Measurements from ENCODE around the gene CLK3.

Gene CLK3

DNA sequence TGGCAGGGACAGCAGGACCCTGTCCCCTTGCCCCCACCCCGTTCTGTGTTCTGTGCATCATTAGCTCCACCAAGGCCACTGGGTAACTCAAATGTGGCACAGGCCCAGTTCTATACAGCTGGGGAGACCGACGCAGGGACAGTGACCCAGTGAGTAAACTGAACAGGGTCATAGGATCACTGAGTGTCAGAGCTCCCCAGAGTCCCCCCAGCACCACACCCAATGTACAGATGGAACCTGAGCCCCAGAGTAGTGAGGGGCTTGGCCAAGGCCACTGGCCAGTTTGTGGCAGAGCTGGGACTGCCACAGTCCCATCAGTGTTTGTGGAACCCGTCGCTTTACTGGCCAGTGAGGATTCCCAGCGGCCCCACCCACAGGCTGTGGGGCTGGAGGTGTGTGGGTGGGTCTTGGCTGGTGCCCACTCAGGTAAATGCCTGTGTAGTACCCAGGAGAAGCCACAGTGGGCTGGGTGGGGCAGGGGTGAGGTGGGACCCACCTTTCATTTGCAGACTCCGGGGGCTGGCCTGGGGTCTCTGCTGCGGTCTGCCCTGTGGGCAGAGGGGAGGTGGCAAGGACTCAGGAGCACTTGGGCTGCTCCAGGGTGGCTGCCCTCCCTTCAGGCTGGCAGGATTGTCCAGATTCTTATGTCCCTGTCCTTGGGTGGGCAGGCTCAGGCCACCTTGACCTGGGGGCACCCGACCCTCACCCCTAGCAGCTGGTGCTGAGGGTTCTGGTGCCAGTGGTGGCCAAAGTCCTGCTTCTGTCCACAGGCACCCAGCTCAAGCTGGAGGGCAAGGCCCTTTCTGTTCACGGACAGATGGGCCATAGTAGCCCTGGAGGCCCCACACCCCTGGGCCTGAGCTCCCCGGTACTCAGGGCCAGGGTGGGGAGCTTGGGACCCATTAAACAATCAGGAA is 11.6 kb upstream of the CLK3 start:
- no peak for DNase-seq

DNA sequence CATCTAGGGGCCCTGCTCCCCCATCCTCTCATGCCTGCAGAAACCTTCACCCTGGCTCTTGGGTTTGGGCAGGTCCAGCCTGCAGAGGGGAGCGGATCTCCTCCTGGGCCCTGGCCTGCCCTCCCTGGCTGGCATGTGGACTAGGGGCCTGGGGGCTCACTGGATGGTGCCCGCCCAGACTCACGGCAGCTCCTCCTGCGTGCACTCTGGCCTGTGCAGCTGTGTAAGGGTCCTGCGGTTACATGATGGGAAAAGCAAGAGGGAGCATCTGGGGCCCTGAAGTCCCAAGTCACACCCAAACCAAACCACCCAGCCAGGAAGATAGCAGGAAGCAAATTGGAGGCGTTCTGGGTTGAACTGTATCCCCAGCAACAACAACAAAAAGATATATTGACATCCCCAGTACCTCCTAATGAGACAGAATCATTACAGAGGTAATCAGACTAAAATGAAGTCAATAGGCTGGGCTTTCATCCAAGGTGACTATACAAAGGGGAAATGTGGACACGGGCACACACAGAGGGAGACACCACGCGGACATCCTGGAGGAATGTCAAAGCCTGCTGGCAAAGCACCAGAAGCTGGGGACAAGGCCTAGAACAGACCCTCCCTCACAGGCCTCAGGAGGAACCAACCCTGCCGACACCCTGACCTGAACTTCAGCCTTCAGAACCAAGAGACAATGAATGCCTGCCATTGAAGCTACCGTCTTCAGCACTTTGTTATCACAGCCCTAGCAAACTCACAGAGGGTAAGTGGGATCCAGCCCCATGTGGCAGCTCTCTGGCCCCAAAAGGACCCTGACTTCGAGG is 10.4 kb upstream of the CLK3 start:
- DNase-seq: no peak

DNA sequence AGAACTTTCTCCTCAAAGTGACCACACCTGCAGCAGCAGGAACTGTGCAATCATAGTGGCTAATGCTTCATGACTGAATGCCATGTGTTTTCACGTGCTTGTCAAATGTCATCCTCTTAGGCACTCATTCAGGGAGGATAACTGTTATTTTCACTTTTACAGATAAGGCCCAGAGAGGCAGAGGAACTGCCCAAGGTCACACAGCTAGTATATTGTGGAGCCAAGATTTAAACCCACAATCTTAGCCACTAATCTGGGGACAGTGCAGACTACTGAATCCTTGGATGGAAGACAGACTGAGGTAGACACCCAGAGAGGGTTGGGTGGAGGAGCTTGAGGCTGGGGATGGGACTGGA is 9.9 kb upstream of the CLK3 start:
- DNase-seq: no peak

DNA sequence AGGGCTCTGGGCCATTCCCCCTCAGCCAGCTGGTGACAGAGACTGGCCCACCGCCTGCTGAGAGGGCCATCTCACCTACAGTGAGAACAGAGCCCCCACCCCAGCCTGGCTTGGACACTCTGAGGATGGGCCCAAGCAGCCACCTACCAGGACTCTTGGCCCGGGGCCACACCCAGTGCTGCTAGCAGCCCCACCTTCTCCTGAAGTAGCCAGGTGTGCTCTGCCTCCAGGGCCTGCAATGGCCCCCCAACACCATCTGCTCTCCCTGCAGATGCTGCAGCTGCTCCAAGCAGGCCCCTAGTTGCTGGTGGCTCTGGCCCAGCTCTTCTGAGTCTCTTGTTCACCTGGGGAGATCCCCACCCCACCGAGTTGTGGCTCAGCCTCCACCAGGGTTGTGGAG is 6.8 kb upstream of the CLK3 start:
- DNase-seq: no peak

DNA sequence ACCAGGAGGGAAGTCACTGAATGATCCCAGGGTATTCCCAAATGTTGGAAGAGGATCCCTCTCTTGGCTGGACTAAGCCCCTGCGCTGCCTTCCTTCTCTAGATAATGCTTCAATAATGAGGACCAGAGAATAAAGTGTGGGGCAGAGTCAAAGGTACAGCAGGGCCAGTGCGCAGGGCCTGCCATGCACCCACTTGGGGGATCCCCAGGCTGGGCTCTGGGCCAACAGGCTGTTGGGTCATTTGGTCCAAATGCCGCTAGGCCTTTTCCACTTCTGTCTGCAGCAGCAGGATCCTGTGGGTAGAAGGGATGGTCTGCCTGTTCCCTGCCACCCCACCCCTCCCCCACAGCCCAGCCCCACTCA is 5.7 kb upstream of the CLK3 start:
- no peak for DNase-seq

DNA sequence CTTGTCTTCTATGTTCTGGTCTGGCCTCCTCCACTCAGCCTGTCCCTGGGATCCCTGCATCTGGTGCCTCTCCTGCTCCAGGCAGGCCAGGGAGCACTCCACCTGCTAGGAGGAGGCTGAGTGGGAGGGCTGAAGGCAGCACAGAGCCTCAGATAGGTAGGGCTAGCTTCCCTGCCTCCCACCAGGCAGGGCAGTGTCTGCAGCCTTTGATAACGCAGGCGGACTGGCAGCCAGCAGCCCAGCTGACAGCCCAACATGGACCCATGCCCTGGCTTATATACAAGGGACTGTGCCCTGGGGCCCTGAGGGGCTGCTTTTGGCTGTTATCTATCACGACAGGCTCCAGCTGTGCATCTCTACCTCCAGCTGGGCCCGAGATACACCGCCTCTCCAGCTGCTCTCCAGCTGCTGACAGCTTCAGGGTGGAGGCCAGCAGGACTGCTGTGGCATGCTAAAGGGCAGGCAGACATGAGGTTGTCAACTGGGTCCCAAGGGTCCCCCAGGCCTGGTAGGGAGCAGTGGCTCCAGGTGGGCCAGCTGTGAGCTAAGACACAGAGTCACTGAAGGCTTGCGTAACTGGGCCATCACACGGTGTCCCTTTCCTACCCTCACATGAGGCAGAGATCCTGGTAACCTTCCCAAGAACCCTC is 5.2 kb upstream of the CLK3 start:
- no peak for DNase-seq

DNA sequence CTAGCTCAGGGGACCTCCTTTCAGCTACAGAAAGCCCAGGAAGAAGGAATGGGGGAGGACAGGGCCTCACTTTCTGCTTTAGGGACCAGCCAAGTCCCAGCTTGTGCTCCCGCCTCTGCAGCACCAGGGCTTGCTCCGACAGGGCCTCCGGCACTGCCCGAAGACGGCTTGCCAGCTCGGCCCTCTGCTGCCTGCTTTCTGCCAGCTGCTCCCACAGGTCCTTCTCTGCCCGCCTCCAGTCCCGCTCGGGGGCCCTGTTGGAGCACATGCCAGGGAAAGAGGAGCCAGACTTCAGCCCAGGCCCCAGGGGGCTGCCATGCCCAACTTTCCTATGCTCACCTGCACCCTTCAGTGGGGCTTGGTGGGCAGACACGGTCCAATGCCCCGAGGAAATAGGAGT is 4.3 kb upstream of the CLK3 start:
- no peak for DNase-seq

DNA sequence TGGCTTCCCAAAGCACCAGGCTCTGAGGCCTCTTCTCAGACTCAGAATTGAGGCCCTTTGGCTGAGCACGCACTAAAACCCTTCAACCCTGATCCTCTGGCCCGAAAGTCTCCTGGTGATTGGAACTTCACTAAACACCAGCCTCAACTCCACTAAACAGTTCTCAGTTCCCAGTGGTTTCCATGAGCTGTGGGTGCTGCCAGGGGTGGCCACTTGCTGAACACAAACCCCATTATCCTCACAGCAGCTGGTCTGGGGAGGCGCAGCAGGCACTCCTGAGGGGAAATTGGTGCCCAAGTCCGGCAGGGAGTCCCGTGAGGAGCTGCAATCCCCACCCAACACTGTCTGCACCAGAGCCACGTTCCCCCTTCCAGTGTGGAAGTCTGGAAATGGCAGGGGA is 3.8 kb upstream of the CLK3 start:
- DNase-seq: no peak

DNA sequence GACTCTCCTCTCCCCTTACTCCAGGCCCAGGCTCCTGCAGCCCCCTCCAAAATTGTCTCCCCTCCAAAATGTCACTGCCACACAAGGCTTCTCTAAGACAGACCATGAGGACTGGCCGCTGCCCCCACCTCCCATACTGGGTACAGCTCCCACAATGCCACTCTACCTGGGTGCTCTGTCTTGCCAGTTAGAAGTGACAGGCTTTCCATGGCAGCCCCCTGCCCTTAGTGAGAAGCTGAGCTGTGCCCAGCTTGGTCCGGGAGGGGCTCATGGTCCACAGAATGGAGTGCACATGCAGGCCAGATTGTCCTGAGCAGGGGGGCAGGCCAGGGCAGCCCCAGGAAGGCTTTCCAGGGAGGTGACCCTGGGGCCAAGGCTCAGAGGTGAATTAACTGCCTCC is 3.0 kb upstream of the CLK3 start:
- no peak for DNase-seq

DNA sequence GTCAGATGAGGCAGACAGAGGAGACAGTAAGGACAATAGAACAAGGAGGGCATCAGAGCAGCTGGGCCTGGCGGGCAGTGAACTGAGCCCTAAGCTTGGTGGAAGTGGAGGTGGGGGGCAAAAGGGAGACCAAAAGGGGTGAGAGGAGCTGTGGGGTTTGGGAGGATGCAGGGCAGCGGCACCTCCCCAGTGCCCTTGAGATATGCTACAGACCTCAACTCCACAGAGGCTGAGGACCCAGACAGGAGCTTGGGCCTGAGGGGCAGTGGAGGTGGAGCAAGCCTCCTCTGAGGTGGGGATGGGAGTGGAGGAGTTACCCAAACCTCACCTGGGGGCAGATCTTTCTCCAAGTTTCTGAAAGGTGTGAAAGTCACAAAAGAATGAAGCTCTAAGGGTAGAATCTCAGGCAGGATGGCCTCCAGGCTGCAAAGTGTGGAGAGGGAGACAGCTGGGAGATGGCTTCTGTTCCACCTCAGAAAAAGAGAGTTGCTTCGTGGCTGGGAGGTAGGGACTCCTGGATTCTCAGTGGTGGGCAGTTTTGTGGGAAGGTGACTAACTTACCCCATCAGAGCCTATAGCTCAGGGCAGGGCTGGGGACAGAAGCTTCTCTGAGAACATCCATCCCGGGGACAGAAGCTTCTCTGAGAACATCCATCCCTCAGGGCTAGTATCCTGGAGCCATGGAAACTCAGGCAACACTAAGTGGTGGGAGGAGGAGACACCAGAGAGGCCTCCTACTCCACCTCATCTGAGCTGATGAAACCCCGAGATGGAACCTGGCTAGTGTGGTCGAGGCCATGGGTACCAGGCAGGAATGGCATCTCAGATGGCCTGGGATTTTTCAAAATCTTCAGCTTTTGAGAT is 2.3 kb upstream of the CLK3 start:
- no peak for DNase-seq

DNA sequence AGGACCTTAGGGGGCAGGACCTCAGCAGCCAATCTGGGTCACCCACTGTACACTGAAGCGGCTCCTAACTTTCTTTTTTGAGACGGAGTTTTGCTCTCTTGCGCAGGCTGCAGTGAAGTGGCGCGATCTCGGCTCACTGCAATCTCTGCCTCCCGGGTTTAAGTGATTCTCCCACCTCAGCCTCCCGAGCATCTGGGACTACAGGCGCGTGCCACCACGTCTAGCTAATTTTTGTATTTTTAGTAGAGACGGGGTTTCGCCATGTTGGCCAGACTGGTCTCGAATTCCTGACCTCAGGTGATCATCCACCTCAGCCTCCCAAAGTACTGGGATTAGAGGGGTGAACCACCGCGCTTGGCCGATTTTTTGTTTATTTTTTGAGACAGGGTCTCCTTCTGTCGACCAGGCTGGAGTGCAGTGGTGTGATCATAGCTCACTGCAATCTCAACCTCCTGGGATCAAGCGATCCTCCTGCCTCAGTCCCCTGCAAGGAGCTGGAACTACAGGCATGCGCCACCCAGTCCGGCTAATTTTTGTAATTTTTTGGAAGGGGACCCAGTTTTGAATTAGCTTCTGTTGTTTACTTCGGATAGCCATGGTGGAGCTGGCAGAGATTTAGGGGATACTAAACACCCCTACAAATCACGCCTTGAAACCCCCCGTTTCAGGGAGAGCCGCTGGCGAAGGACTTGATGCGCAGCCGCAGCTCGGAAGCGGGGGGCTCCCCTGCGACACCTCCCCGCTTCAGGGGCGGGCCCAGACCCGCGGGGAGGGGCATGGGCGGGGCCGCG is 1.5 kb upstream of the CLK3 start:
- no peak for DNase-seq

DNA sequence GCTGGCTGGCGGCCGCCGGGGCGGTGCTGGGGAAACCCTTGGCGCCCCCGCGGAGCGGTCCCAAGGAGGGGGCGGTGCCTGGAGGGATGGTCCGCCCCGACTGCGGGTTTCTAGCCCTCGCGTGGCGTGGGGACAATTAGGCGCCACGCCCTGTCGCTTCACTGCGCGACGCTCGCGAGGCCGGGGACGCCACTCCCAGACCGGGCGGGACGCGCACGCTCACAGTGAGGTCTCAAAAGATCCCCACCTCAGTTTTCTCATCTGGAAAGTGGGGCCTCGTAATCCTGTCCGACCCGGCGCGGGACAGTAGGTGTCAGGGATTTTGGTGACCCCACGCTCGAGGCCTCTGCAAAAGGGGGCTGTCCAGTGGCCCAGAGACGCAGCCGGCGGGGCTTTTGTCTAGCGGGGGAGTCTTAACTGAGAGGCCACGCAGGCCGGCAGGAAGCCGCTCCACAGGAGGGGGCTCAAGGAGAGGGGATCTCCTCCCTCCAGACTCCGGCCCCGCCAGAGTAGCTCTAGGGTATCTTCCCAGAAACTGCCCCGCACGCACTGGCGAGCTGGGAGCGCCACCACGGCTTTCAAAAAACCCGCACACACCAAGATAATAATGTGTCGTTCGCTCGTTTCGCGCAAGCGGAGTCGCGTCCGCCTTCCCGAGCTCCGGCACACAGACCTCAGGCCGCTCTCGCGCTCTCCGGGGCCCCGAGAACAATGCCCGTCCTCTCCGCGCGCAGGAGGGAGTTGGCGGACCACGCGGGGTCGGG is 710 bp upstream of the CLK3 start:
- DNase-seq: no peak

DNA sequence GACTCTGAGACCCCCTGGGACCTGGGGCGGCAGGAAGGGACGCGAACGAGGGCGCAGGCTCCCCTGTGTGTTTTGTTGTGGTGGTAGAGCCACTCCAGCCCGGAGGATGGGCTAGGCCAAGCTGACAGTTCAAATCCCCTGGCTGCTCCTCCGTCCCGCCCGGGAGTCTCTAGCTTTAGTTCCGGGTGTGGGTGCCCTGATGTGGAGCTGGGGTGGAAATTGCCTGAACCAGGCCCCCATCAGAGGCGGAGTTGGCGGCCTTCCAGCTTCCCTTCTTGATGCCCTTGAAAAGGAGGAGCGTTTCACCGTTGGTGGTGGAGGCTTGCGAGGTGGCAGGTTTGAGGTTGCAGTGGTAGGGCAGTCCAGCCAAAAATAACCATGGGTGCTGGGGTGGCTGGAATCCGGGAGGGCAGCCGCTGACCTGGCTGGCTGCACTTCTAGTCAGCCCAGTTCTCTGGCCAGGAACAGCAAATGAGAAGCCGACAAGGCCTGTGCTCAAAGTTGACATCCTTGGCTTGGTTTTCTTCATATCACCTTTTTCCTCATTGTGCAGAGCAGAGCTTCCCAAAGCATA is 817 bp downstream of the CLK3 start:
- no peak for DNase-seq

DNA sequence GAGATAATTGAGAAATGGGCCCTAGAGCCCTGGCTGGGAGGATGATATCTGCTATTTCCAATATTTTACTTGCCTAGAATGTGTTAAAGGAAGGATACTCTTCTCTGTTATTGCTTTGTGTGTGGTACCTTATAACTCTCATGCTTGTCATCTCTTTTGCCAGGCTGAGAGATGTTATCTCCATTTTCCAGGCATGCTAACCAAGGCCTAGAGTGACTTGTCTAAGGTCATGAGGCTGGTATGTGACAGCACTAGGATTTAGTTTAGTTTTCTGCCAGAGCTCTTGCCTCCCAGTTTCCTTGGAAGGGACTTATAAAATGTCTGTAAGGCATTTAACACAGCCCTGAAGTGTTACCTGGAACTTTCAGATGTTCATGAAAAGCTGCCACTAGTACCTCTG is 1.4 kb downstream of the CLK3 start:
- DNase-seq: no peak

DNA sequence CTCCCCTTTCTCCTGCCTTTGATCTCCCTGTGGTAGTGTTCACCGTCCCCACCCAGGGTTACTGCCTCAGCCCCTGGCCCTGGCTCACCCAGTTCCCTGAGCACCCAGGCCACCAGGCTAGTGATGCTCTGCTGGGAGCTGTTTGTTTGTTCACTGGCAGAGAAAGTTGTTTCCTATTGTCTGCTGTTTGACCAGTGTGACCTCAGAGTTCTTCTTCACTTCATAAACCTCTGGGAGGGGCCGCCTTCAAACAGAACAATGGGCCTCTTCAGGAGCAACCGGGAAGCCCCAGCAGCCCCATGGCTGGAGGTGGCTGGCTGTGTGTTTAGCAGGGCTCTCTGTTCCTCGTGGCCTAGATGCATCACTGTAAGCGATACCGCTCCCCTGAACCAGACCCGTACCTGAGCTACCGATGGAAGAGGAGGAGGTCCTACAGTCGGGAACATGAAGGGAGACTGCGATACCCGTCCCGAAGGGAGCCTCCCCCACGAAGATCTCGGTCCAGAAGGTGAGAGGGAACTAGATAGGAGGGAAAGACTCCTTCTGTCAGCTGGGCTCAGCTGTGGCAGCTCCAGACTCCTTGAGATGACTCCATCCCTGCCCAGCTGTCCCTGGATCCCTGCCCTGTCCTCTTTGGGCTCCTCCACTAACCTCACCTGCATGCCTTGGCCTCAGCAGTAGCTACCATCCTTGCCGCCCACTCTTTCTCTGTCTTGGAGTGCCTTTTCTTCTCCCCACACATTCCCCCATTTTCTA is 3.4 kb downstream of the CLK3 start:
- DNase-seq: no peak

DNA sequence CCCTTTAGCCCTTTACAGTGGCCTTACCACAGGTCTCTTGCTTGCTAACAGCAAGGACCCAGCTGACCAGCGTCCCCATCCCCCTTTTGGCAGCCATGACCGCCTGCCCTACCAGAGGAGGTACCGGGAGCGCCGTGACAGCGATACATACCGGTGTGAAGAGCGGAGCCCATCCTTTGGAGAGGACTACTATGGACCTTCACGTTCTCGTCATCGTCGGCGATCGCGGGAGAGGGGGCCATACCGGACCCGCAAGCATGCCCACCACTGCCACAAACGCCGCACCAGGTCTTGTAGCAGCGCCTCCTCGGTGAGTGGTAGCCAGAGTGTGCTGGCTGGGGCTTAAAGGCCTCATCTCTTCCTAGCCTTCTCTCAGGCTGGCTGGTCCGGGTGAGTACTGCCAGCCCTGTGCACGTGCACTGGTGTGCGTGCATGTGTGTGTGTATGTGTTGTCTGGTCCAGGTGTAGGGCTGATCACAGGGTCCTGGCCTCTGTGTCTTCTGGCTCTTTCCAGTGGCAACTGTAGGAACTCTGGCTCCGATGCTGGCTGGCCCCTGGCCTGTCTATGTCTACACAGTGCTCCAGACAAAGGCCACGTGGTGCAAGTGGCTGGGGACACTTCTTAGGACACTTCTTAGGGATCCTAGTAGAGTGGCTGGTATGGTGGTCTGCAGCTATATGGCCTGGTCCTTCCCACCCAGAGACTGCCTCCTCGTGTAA is 4.4 kb downstream of the CLK3 start:
- no peak for DNase-seq

DNA sequence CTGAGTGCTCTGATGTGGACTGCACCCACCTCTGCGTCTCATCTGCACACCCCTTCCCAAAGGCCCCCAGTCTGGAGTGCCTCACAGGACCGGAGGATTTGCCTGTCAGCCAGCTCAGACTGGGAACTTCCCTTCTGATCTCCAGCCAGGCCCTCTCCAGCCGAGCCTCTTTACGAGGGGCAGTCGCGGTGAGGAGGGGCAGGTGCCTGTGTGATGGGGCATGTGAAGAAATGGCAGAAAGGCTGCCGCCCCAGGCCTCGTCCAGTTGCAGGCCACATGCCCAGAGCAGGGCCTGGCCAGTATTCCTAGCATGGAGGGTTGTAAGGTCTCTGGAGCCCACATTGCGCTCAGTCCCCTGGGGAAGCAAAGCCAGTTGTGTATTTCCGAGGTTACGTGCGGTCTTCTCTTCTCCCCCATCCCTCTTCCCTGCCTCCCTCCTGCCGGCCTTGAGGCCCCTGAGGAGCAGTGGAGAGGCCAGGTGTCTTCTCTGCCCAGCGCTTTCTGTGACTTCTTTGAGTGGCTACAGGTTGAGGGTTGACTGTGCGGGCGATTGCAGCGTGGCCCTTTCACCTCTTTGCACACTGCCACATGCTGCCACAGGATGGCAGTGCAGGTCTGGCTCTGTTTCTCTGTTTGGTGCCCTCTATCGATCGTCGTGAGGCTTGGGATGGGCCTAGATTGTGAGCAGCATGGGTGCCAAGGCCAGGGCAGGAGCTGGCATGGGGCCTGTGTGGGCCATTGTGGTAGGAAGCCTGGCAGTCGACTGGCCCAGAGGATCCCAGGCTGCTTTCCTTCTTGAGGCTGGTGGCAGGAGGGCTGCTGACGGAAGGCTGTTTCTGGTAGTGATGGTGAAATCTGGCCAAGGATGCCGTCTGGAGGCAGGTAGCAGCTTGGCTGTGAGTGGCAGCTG is 5.3 kb downstream of the CLK3 start:
- DNase-seq: no peak

DNA sequence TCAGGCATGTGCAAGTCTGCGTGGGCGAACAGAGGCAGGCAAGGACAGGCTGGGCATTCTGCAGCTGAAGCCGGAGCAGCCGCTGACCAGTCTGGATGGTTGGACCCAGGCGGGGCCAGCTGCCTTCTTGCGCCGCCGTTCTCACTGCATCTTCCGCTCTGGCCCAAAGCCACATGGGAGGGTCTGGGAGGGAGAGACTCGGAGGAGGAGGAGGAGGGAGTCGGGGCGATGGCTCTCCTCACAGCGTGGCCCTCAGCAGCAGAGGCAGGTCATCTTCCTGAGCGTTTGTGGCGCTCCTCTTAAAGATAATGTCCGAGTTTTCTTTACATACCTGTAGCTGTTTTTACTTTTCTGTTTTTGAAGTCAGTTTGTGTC is 5.9 kb downstream of the CLK3 start:
- no peak for DNase-seq

Data from NCI-H1436 treated with DMSO at 0.1 percent for 48 hours (cell line).